Effector memory CD8-positive, alpha-beta T cell (primary cell): ENCODE data around the gene GMFB.

Experiments
- ATAC-seq: fragments of 150-1000 bp; cut with Tn5 transposase; replicated peaks from 2 replicates; pipeline ENCODE4 v1.10.0; 2021; ENCODE audit warnings: mild to moderate bottlenecking, moderate library complexity
- DNase-seq, 3 experiments: peaks; one replicate each; pipeline ENCODE4 v3.0.0; 2021
- H3K27ac Mint-ChIP-seq, 2 donors: one replicate each; pipeline ENCODE4 v1.8.0; 2022; ENCODE audit warnings: mild to moderate bottlenecking in 2 of 2, mixed read lengths in 2 of 2, moderate library complexity in 2 of 2
- H3K27me3 Mint-ChIP-seq, 2 donors: one replicate each; pipeline ENCODE4 v1.8.0; 2022; ENCODE audit warnings: mixed read lengths in 2 of 2
- H3K36me3 Mint-ChIP-seq: one replicate; pipeline ENCODE4 v1.8.0; 2022; ENCODE audit warnings: mild to moderate bottlenecking, moderate library complexity, mixed read lengths; ENCODE audit not compliant: insufficient read depth
- H3K4me1 Mint-ChIP-seq, 2 donors: one replicate each; pipeline ENCODE4 v1.8.0; 2022; ENCODE audit warnings: low read depth in 2 of 2, mixed read lengths in 2 of 2
- H3K4me3 Mint-ChIP-seq, 2 donors: one replicate each; pipeline ENCODE4 v1.8.0; 2022; ENCODE audit warnings: mild to moderate bottlenecking in 2 of 2, mixed read lengths in 2 of 2, moderate library complexity in 2 of 2
- H3K9me3 Mint-ChIP-seq, 2 donors: one replicate each; pipeline ENCODE4 v1.8.0; 2022; ENCODE audit warnings: mixed read lengths in 2 of 2
- total RNA-seq, 9 experiments: gene quantifications; one replicate each; lab custom pipeline; 2026; lab: John Stamatoyannopoulos, UW

Gene GMFB
- total RNA-seq = 19.5 to 140 (median 75.1) reads per million in 9 experiments

- Mint-ChIP-seq H3K36me3 (peaks cover 16% of the 10 kb centered on the region), H3K27ac (peak within 1 kb of the TSS; percentile 86 to 93), H3K4me3 (peak within 1 kb of the TSS; percentile 79 to 81), H3K9me3 (no peaks in the 10 kb centered on the region), H3K4me1 (peaks cover 46 to 58% of the 10 kb centered on the region in 2 donors), H3K27me3 (no peaks in the 10 kb centered on the region)
- ATAC-seq = peak; percentile 96
- peak; percentile 83 to 84 (median 83) for DNase-seq
These were observed at the start of gene GMFB for GRCh38 chr14:54488646-54489317. GMFB (minus strand) TSS chr14:54488980; CDS start chr14:54488927, 53 bp downstream.

- no peaks in the 10 kb centered on the region for H3K4me1 Mint-ChIP-seq
- peaks cover 32% of the 10 kb centered on the region for H3K36me3 Mint-ChIP-seq
- no peak overlapping the region for H3K27ac Mint-ChIP-seq
- no peaks in the 10 kb centered on the region for H3K27me3 Mint-ChIP-seq
- no peak for DNase-seq
- no peak for ATAC-seq
- no peak overlapping the region for H3K4me3 Mint-ChIP-seq
- H3K9me3 Mint-ChIP-seq = no peaks in the 10 kb centered on the region
These were observed 49.3 kb upstream of the GMFB start for GRCh38 chr14:54538055-54538454.

DNA sequence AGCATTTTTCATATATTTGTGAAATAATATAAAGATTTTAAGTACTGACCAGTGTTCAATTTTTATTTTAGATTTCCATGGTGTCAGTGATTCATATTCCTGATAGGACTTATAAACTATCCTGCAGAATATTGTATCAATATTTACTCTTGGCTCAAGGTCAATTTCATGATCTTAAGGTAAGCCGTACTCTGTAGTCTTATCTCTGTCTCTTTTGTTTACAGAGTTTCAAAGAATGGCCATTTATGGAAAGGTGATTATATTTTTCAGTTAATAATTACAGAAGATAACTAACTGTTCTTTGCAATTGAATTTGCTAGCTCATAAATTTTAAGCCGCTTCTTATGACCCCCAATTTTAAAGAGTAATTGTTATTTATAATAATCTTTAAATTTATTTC lies 48.9 kb upstream of the GMFB start:
- H3K9me3 Mint-ChIP-seq = no peaks in the 10 kb centered on the region
- no peaks in the 10 kb centered on the region for H3K4me1 Mint-ChIP-seq
- peaks cover 34% of the 10 kb centered on the region for H3K36me3 Mint-ChIP-seq
- H3K4me3 Mint-ChIP-seq = no peak overlapping the region
- DNase-seq (no peak), ATAC-seq (no peak)
- no peaks in the 10 kb centered on the region for H3K27me3 Mint-ChIP-seq
- no peak overlapping the region for H3K27ac Mint-ChIP-seq

DNA sequence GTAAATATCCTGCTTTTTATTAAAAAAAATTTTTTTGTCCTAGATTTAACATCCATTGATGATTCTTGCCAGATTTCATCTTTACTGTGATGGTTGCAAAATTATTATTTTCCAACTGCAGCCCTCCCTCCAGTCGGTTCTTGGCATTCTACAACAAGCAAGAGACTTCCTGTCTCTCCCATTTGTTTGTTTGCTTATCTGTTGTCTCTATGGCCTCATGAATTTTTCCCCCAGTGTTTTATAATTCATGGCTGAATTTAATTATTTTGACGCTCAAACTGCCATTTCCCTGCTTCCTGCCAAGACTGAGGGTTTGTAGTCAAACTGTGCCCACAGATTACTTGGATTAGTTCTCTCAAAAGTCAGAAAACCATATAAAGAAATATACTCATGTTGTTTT lies 46.9 kb upstream of the GMFB start:
- no peaks in the 10 kb centered on the region for H3K27me3 Mint-ChIP-seq
- ATAC-seq (no peak), DNase-seq (no peak)
- H3K9me3 Mint-ChIP-seq = no peaks in the 10 kb centered on the region
- peaks cover 0 to 5% of the 10 kb centered on the region in 2 donors for H3K4me1 Mint-ChIP-seq
- no peak overlapping the region for H3K4me3 Mint-ChIP-seq
- H3K36me3 Mint-ChIP-seq = peaks cover 40% of the 10 kb centered on the region
- no peak overlapping the region for H3K27ac Mint-ChIP-seq

DNA sequence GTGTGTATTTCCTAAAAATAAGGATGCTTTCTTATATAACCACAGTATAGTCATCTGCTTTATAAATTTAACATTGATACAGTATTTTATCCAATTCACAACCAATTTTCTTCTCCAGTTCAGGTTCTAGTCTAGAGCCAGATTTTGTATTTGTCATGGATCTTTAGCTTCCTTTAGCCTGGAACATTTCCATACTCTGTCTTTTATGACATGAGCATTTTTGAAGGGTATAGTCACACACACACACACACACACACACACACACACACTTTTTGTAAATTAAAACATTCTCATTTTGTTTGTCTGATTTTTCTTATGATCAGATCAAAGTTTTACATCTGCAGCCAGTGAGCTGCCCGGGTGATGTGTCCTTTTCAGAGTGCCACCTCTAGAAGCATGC lies 46.3 kb upstream of the GMFB start:
- H3K9me3 Mint-ChIP-seq = no peaks in the 10 kb centered on the region
- no peak overlapping the region for H3K27ac Mint-ChIP-seq
- no peaks in the 10 kb centered on the region for H3K27me3 Mint-ChIP-seq
- H3K4me3 Mint-ChIP-seq = no peak overlapping the region
- peaks cover 0 to 5% of the 10 kb centered on the region in 2 donors for H3K4me1 Mint-ChIP-seq
- ATAC-seq (no peak), DNase-seq (no peak)
- peaks cover 40% of the 10 kb centered on the region for H3K36me3 Mint-ChIP-seq

GRCh38 chr14:54533100-54533499 lies 44.3 kb upstream of the GMFB start:
- Mint-ChIP-seq H3K27ac (no peak overlapping the region), H3K9me3 (no peaks in the 10 kb centered on the region), H3K4me3 (no peak overlapping the region), H3K36me3 (peaks cover 35% of the 10 kb centered on the region), H3K4me1 (peaks cover 0 to 5% of the 10 kb centered on the region in 2 donors), H3K27me3 (no peaks in the 10 kb centered on the region)
- DNase-seq = no peak
- no peak for ATAC-seq

DNA sequence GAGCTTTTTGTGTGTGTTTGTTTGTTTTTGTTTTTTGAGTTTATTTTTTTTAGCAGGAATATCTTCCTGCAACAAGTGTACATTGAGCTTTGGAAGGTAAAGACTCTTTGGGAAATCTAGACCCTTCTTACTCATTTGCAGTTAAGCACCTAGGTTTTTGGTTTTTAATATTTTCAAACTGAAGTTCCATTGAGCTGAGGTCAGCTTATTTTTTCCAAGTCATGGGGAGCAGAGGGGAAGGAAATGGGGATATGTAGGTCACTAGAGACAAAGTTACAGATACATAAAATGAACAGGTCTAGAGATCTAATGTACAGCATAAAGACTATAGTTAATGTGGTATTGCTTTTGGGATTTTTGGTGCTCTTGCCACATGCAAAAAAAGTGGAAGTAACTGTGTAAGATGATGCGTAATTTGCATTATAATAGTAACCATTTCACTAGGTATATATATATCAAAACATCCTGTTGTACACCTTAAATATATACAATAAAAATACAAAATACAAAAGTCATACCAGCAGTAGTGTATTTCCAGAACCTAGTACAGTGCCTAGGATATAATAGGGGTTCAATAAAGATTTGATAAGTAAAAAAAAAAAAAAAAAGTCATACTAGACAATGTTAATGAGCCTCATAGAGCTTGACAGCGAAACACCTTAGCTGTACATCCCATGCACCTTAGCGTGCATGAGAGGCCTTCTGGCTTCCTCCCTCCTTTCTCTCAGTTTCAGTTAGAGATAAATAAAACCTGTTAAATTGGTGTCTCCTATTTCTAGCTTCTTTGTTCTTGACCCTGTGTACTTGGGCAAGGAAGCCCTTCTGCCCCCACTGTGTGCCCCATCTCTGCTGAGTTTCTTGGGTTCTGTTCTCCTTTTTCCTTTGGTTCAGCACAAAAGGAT lies 43.6 kb upstream of the GMFB start:
- H3K4me1 Mint-ChIP-seq = peaks cover 0 to 5% of the 10 kb centered on the region in 2 donors
- H3K9me3 Mint-ChIP-seq = no peaks in the 10 kb centered on the region
- ATAC-seq (no peak), DNase-seq (no peak)
- peaks cover 37% of the 10 kb centered on the region for H3K36me3 Mint-ChIP-seq
- H3K4me3 Mint-ChIP-seq = no peak overlapping the region
- no peak overlapping the region for H3K27ac Mint-ChIP-seq
- H3K27me3 Mint-ChIP-seq = no peaks in the 10 kb centered on the region

DNA sequence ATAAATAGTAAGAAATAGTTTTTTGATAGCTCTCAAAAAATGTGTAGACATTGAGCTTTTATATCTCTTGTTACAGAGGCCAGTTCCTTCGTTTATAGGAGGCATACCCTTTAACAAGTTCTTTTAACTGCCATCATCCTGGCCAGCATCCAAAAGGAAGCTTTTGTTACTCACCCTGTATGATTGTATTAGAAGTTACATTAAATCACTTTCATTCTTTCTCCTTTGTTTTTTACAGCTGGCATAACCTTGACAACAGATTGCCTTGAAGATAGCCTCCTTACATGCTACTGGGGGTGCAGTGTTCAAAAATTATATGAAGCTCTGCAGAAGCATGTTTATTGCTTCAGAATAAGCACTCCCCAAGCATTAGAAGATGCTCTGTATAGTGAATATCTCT lies 41.0 kb upstream of the GMFB start:
- H3K4me3 Mint-ChIP-seq = no peak overlapping the region
- H3K4me1 Mint-ChIP-seq = peaks cover 1 to 10% of the 10 kb centered on the region in 2 donors
- H3K36me3 Mint-ChIP-seq = peaks cover 42% of the 10 kb centered on the region
- no peak for ATAC-seq
- no peak for DNase-seq
- H3K9me3 Mint-ChIP-seq = no peaks in the 10 kb centered on the region
- H3K27ac Mint-ChIP-seq = no peak overlapping the region
- H3K27me3 Mint-ChIP-seq = no peaks in the 10 kb centered on the region

- no peak overlapping the region for H3K27ac Mint-ChIP-seq
- no peak for DNase-seq
- H3K4me1 Mint-ChIP-seq = peaks cover 1 to 10% of the 10 kb centered on the region in 2 donors
- H3K27me3 Mint-ChIP-seq = no peaks in the 10 kb centered on the region
- no peaks in the 10 kb centered on the region for H3K9me3 Mint-ChIP-seq
- peaks cover 43% of the 10 kb centered on the region for H3K36me3 Mint-ChIP-seq
- ATAC-seq = no peak
- H3K4me3 Mint-ChIP-seq = no peak overlapping the region
These were observed 40.2 kb upstream of the GMFB start for GRCh38 chr14:54528973-54529372.

- Mint-ChIP-seq H3K9me3 (no peaks in the 10 kb centered on the region), H3K27me3 (no peaks in the 10 kb centered on the region), H3K27ac (no peak overlapping the region), H3K36me3 (peaks cover 54% of the 10 kb centered on the region), H3K4me1 (peaks cover 5 to 12% of the 10 kb centered on the region in 2 donors), H3K4me3 (no peak overlapping the region)
- DNase-seq (no peak), ATAC-seq (no peak)
These were observed 35.6 kb upstream of the GMFB start for GRCh38 chr14:54524410-54524809.

DNA sequence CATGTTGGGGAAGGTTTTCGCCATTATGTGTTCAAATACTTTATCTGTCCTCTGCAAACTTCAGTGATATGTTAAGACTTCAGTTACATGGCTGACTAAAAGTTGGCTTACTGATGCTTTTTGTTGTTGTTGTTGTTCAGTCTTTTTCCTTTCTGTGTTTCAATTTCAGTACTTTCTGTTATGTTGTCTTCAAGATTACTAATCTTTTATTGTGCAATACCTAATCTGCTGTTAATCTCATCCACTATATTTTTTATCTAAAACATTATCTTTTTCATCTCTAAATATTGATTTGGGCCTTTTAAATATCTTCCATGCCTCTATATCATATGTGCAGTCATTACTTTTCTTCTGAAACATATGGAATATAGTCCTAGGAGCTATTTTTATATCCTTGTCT lies 27.9 kb upstream of the GMFB start:
- Mint-ChIP-seq H3K27ac (no peak overlapping the region), H3K4me1 (peaks cover 28 to 49% of the 10 kb centered on the region in 2 donors), H3K27me3 (no peaks in the 10 kb centered on the region), H3K4me3 (no peak overlapping the region), H3K36me3 (peaks cover 15% of the 10 kb centered on the region), H3K9me3 (no peaks in the 10 kb centered on the region)
- DNase-seq (no peak), ATAC-seq (no peak)

GRCh38 chr14:54515670-54516069 lies 26.9 kb upstream of the GMFB start:
- peaks cover 30 to 56% of the 10 kb centered on the region in 2 donors for H3K4me1 Mint-ChIP-seq

GRCh38 chr14:54512393-54512792 lies 23.6 kb upstream of the GMFB start:
- no peak for DNase-seq
- Mint-ChIP-seq H3K36me3 (peaks cover 14% of the 10 kb centered on the region), H3K27ac (peak overlapping the region; percentile 6 to 22), H3K27me3 (no peaks in the 10 kb centered on the region), H3K4me1 (peaks cover 37 to 63% of the 10 kb centered on the region in 2 donors), H3K4me3 (peak overlapping the region in 1 of 2 donors; percentile 3), H3K9me3 (no peaks in the 10 kb centered on the region)
- ATAC-seq = no peak

More at GRCh38 chr14:54515670-54516069, 26.9 kb upstream of the GMFB start:
- Mint-ChIP-seq H3K27me3 (no peaks in the 10 kb centered on the region), H3K36me3 (peaks cover 15% of the 10 kb centered on the region), H3K27ac (no peak overlapping the region), H3K9me3 (no peaks in the 10 kb centered on the region), H3K4me3 (no peak overlapping the region)
- no peak for ATAC-seq
- no peak for DNase-seq
